B cell (primary cell): ENCODE results near the gene SLC13A3.

Experiments
- EZH2 ChIP-seq: IDR thresholded peaks from 2 replicates; pipeline ENCODE4 v1.6.1; 2012; ENCODE audit warnings: borderline replicate concordance, low read depth, mild to moderate bottlenecking, moderate library complexity, low read length; ENCODE audit not compliant: insufficient read depth, poor library complexity, severe bottlenecking
- TF ChIP-seq, protein P1 (sequence below): fragments of 200-600 bp; IDR thresholded peaks from one replicate; pipeline ENCODE4 v1.8.0; 2022; ENCODE audit warnings: antibody characterized with exemption, mild to moderate bottlenecking

DNA sequence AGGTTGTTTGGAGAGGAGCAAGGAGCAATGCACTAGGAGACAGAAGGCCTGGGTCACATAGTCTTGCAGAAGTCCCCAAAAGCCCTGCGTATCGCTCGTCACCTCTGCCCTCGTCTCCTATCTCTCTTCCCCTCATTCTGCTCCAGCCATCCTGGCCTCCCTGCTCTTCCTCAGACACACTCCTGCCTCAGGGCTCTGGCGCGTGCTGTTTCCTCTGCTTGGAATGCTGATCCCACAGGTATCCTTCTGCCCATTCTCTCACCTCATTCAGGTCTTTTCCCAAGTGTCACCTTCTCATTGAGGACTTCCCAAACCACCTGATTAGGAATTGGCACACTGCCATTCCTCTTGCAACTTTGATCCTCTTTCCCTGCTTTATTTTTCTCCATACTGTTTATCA, 49.2 kb upstream of the SLC13A3 start:
- TF ChIP-seq, protein P1, sequence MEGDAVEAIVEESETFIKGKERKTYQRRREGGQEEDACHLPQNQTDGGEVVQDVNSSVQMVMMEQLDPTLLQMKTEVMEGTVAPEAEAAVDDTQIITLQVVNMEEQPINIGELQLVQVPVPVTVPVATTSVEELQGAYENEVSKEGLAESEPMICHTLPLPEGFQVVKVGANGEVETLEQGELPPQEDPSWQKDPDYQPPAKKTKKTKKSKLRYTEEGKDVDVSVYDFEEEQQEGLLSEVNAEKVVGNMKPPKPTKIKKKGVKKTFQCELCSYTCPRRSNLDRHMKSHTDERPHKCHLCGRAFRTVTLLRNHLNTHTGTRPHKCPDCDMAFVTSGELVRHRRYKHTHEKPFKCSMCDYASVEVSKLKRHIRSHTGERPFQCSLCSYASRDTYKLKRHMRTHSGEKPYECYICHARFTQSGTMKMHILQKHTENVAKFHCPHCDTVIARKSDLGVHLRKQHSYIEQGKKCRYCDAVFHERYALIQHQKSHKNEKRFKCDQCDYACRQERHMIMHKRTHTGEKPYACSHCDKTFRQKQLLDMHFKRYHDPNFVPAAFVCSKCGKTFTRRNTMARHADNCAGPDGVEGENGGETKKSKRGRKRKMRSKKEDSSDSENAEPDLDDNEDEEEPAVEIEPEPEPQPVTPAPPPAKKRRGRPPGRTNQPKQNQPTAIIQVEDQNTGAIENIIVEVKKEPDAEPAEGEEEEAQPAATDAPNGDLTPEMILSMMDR = no peak
- no peak for TF ChIP-seq EZH2
